ENCODE results near the gene IL23R.

IL23R gene

GRCh38 chr1:67124455-67124854 is 41.8 kb upstream of the IL23R start:
- H3K79me2 ChIP-seq (ENCODE audit: insufficient read depth, low read depth), result no peaks in the 10 kb centered on the region
- no peaks in the 10 kb centered on the region for H3K27me3 ChIP-seq (ENCODE audit: insufficient read depth, low read depth)
- no peak overlapping the region for H3K4me3 ChIP-seq (IDR thresholded peaks at IDR 0.05; ENCODE audit: insufficient read depth, low read depth, low read length)
- H3K4me1 ChIP-seq (ENCODE audit: low read depth, poor library complexity, severe bottlenecking), result no peaks in the 10 kb centered on the region
- no peaks in the 10 kb centered on the region for H3K36me3 ChIP-seq (ENCODE audit: insufficient read depth)
- no peaks in the 10 kb centered on the region for H4K20me1 ChIP-seq (ENCODE audit: insufficient read depth)
- no peak overlapping the region for H3K27ac ChIP-seq
- H2AFZ ChIP-seq (ENCODE audit: low read depth), result no peak overlapping the region
- H3K4me2 ChIP-seq, result no peak overlapping the region
- no peak for TF ChIP-seq CTCF (conservative IDR thresholded peaks at IDR 0.05; ENCODE audit: low read depth, low read length)
- H3K9ac ChIP-seq, result no peak overlapping the region

- H4K20me1 ChIP-seq (ENCODE audit: insufficient read depth), result no peaks in the 10 kb centered on the region
- H3K4me2 ChIP-seq, result no peak overlapping the region
- H3K79me2 ChIP-seq (ENCODE audit: insufficient read depth, low read depth), result no peaks in the 10 kb centered on the region
- H3K36me3 ChIP-seq (ENCODE audit: insufficient read depth), result no peaks in the 10 kb centered on the region
- H2AFZ ChIP-seq (ENCODE audit: low read depth), result no peak overlapping the region
- H3K9ac ChIP-seq, result no peak overlapping the region
- no peaks in the 10 kb centered on the region for H3K4me1 ChIP-seq (ENCODE audit: low read depth, poor library complexity, severe bottlenecking)
- H3K27me3 ChIP-seq (ENCODE audit: insufficient read depth, low read depth), result no peaks in the 10 kb centered on the region
- no peak overlapping the region for H3K4me3 ChIP-seq (IDR thresholded peaks at IDR 0.05; ENCODE audit: insufficient read depth, low read depth, low read length)
- no peak overlapping the region for H3K27ac ChIP-seq
- TF ChIP-seq CTCF (conservative IDR thresholded peaks at IDR 0.05; ENCODE audit: low read depth, low read length), result no peak
Observed at GRCh38 chr1:67126111-67126746, 40.0 kb upstream of the IL23R start.

- no peaks in the 10 kb centered on the region for H3K4me1 ChIP-seq (ENCODE audit: low read depth, poor library complexity, severe bottlenecking)
- H4K20me1 ChIP-seq (ENCODE audit: insufficient read depth), result no peaks in the 10 kb centered on the region
- H3K4me3 ChIP-seq (IDR thresholded peaks at IDR 0.05; ENCODE audit: insufficient read depth, low read depth, low read length), result no peak overlapping the region
- no peaks in the 10 kb centered on the region for H3K36me3 ChIP-seq (ENCODE audit: insufficient read depth)
- no peak overlapping the region for H3K9ac ChIP-seq
- no peaks in the 10 kb centered on the region for H3K79me2 ChIP-seq (ENCODE audit: insufficient read depth, low read depth)
- H3K27ac ChIP-seq, result no peak overlapping the region
- no peak overlapping the region for H3K4me2 ChIP-seq
- no peak for TF ChIP-seq CTCF (conservative IDR thresholded peaks at IDR 0.05; ENCODE audit: low read depth, low read length)
- no peaks in the 10 kb centered on the region for H3K27me3 ChIP-seq (ENCODE audit: insufficient read depth, low read depth)
- no peak overlapping the region for H2AFZ ChIP-seq (ENCODE audit: low read depth)
Observed at GRCh38 chr1:67126974-67127373, 39.3 kb upstream of the IL23R start.

- Histone ChIP-seq H2AFZ (ENCODE audit: low read depth) (no peak overlapping the region), H3K36me3 (ENCODE audit: insufficient read depth) (no peaks in the 10 kb centered on the region), H3K9ac (no peak overlapping the region), H3K4me3 (IDR thresholded peaks at IDR 0.05; ENCODE audit: insufficient read depth, low read depth, low read length) (no peak overlapping the region), H3K4me2 (no peak overlapping the region), H3K27ac (no peak overlapping the region), H3K79me2 (ENCODE audit: insufficient read depth, low read depth) (no peaks in the 10 kb centered on the region), H4K20me1 (ENCODE audit: insufficient read depth) (no peaks in the 10 kb centered on the region), H3K27me3 (ENCODE audit: insufficient read depth, low read depth) (no peaks in the 10 kb centered on the region), H3K4me1 (ENCODE audit: low read depth, poor library complexity, severe bottlenecking) (no peaks in the 10 kb centered on the region)
- no peak for TF ChIP-seq CTCF (conservative IDR thresholded peaks at IDR 0.05; ENCODE audit: low read depth, low read length)
Observed at GRCh38 chr1:67130673-67131072, 35.6 kb upstream of the IL23R start.

Measured in KMS-11 (cell line).